Natural killer cell treated with Interleukin-12 subunit alpha and Interleukin-12 subunit beta and Interleukin-15 and Interleukin-18, amount 100 ng/mL, for 72 hours (primary cell): Measurements from ENCODE around the gene SCG3. TPM values are rescaled to one million over a fixed set of nuclear protein-coding genes. Genes with fewer than 3 reads are reported as not detected.

ENCODE experiments used
- ATAC-seq, 2 donors: fragments of 150-1000 bp; cut with Tn5 transposase in 1 of 2; sonication (Bioruptor Pico), chemical (Tn5 transposase) in 1 of 2; 2 replicates each; pipeline ENCODE4 v1.10.0; 2021
- DNase-seq: peaks from one replicate; pipeline ENCODE4 v3.0.0; 2022; ENCODE audit warnings: low spot score
- H3K27ac Mint-ChIP-seq, 2 donors: 1 replicate in 1 of 2; 2 replicates in 1 of 2; pipeline ENCODE4 v1.8.0; 2022; ENCODE audit warnings: mixed read lengths in 2 of 2, mild to moderate bottlenecking in 1 of 2, moderate library complexity in 1 of 2
- H3K27me3 Mint-ChIP-seq, 2 donors: 1 replicate in 1 of 2; 2 replicates in 1 of 2; pipeline ENCODE4 v1.8.0; 2022; ENCODE audit warnings: mixed read lengths in 2 of 2
- H3K36me3 Mint-ChIP-seq: one replicate; pipeline ENCODE4 v1.8.0; 2022; ENCODE audit warnings: mixed read lengths
- H3K4me1 Mint-ChIP-seq, 2 donors: 1 replicate in 1 of 2; 2 replicates in 1 of 2; pipeline ENCODE4 v1.8.0; 2022; ENCODE audit warnings: low read depth in 2 of 2, mixed read lengths in 2 of 2, mild to moderate bottlenecking in 1 of 2
- H3K4me3 Mint-ChIP-seq: one replicate; pipeline ENCODE4 v1.8.0; 2022; ENCODE audit warnings: mixed read lengths
- H3K9me3 Mint-ChIP-seq: 2 replicates; pipeline ENCODE4 v1.8.0; 2022; ENCODE audit warnings: mixed read lengths
- total RNA-seq, 2 donors: library from RNA; stranded (reverse); gene quantifications; one replicate each; pipeline ENCODE4 v1.2.3, GENCODE V29; 2022

Gene SCG3
- total RNA-seq, 2 donors from 2014 or later, result not detected

DNA sequence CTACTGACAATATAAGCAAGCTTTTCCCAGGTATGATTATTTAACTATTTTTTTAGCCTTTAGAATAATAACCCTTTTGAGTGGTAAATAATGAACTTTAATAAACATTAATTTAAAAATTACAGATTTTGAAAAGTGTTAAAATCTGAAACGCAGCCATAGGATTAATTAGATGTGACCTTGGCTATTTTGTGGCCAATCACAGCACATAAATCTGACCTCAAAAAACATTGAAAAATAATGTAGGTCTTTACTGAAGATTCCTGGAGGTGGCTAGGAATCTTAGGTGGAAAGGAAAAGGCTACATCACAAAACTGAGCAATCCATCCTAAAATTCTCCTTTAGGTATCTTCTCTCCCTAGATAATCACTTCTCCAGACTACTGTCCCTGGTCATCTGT, 18.1 kb downstream of the SCG3 start:
- H3K36me3 Mint-ChIP-seq, result no peaks in the 10 kb centered on the region
- H3K9me3 Mint-ChIP-seq, result no peaks in the 10 kb centered on the region
- no peak overlapping the region for H3K27ac Mint-ChIP-seq
- no peak overlapping the region for H3K4me3 Mint-ChIP-seq
- DNase-seq, result no peak
- peaks cover 12 to 22% of the 10 kb centered on the region in 2 donors for H3K27me3 Mint-ChIP-seq
- H3K4me1 Mint-ChIP-seq, result no peaks in the 10 kb centered on the region
- no peak for ATAC-seq

DNA sequence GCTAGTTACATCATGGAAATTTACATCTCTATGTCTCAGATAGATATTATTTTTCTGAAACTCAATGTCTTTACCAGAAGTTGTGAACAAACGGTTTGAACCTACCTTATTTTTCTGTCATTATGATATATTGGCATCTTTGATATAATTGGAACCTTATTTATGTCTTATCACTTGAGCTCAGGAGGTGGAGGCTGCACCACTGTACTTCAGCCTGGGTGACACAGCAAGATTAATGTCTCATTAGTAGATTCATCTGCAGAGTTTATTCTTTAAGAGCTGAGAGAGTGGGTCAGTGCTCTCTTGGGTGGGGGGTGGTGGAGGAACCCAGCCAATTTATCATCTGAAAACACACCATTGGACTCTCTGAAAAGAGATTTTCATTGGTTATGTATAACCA, 21.4 kb downstream of the SCG3 start:
- no peak overlapping the region for H3K27ac Mint-ChIP-seq
- H3K27me3 Mint-ChIP-seq, result peaks cover 16 to 26% of the 10 kb centered on the region in 2 donors
- H3K4me3 Mint-ChIP-seq, result no peak overlapping the region
- no peaks in the 10 kb centered on the region for H3K36me3 Mint-ChIP-seq
- ATAC-seq (no peak), DNase-seq (no peak)
- no peaks in the 10 kb centered on the region for H3K4me1 Mint-ChIP-seq
- no peaks in the 10 kb centered on the region for H3K9me3 Mint-ChIP-seq

DNA sequence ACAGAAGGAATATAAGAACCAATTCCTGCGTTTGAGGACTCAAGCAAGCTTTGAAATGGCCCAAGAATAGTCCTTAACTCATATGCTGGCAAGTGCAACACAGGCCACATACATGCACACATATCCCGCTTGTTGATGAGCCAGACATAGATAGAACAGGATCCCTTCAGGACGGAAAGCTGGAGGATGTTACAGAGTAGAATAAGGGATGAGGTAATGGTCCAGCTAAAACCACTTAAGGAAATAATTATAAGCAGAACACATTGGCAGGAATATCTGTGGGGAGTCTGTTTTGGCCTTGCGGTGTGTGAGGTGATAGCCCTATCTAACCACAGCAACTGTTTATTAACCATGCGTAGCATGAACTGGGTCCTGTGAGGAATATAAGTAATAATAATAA, 25.0 kb downstream of the SCG3 start:
- ATAC-seq (no peak), DNase-seq (no peak)
- Mint-ChIP-seq H3K9me3 (no peaks in the 10 kb centered on the region), H3K36me3 (no peaks in the 10 kb centered on the region), H3K4me1 (no peaks in the 10 kb centered on the region), H3K4me3 (no peak overlapping the region), H3K27me3 (peaks cover 7 to 9% of the 10 kb centered on the region in 2 donors), H3K27ac (no peak overlapping the region)

DNA sequence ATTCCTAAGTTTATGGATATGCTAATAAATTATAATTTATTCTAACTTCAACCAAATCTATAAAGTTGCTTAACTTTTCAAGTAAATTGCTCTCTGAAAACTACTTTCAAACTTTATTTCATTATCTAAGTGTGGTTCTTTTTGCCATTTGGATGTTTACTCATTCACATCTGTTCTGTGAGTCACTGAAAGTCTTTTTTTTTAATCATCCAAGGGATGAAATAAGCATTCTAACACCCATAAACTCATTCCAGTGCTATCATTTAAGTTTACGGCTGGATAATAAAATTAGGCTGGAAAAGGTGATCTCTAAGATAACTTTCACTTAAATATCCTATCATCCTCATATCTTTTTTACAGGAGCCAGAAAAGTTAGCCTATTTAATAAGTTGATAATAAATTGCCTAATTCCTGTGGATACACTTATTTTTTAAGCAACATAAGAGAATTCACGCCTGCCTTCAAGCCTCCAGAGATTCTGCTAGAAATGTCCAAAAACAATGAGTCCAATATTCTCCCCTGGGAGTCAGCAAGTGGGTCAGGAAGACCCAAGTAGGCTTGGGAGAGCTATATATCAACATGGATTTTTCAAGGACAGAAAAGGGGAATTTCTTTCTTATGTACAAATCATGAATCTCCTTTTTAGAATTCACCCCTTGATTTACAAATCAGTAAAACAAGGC, 25.8 kb downstream of the SCG3 start:
- H3K9me3 Mint-ChIP-seq, result no peaks in the 10 kb centered on the region
- no peak for DNase-seq
- H3K27ac Mint-ChIP-seq, result no peak overlapping the region
- H3K27me3 Mint-ChIP-seq, result peaks cover 7 to 8% of the 10 kb centered on the region in 2 donors
- no peaks in the 10 kb centered on the region for H3K4me1 Mint-ChIP-seq
- H3K4me3 Mint-ChIP-seq, result no peak overlapping the region
- no peak for ATAC-seq
- no peaks in the 10 kb centered on the region for H3K36me3 Mint-ChIP-seq

DNA sequence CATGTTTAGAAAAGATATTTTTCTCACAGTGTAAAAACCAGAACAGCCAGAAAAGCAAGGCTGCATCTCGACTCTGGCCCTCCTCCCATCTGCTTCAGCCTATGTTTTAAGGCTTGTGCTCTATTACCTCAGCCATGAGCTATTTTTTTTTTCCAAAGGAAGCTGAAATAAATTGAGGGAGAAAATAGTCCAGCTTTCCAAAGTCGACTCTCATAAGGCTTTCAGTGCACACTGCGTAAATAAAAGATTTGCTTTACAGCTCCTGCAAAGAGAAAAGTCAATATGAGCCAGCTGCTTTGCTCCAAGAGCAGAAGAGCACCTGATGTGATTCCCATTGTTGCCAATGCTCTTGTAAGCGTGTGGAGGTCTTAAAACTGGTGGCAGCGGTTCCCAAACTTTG, 26.7 kb downstream of the SCG3 start:
- Mint-ChIP-seq H3K4me1 (no peaks in the 10 kb centered on the region), H3K4me3 (no peak overlapping the region), H3K27me3 (peaks cover 7 to 8% of the 10 kb centered on the region in 2 donors), H3K36me3 (no peaks in the 10 kb centered on the region), H3K27ac (no peak overlapping the region), H3K9me3 (no peaks in the 10 kb centered on the region)
- ATAC-seq, result no peak
- no peak for DNase-seq

DNA sequence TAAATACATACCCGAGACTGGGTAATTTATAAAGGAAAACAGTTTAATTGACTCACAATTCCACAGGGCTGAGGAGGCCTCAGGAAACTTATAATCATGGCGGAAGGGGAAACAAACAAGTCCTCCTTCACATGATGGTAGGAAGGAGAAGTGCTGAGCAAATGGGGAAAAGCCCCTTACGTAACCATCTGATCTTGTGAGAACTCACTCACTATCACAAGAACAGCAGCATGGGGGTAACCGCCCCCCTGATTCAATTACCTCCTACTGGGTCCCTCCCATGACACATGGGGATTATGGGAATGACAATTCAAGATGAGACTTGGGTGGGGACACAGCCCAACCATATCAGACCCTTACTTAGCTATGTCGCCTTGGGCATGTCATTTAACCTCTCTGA, 27.7 kb downstream of the SCG3 start:
- ATAC-seq, result no peak
- Mint-ChIP-seq H3K4me3 (no peak overlapping the region), H3K9me3 (no peaks in the 10 kb centered on the region)

DNA sequence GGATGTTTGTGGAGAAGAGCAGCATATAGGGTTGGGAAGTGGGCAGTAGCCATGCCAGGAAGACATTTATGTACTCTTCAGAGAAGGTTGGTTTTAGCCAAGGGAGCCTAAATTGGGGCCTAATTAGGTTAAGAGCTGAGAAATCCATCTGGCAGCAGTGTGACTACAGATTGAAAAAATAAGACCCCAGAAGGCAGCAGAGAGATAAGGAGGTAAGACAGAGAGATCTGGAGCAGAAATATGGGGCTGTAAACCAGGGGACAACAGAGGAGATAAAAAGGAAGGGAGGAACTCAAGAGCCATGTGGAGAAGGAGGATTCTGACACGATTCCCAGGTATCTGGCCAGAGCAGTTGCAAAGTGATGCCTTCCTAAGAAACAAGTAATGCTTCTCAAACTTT, 32.9 kb downstream of the SCG3 start:
- no peaks in the 10 kb centered on the region for H3K9me3 Mint-ChIP-seq
- H3K27ac Mint-ChIP-seq, result no peak overlapping the region
- no peaks in the 10 kb centered on the region for H3K4me1 Mint-ChIP-seq
- DNase-seq (no peak), ATAC-seq (no peak)
- no peak overlapping the region for H3K4me3 Mint-ChIP-seq
- H3K27me3 Mint-ChIP-seq, result no peaks in the 10 kb centered on the region
- H3K36me3 Mint-ChIP-seq, result no peaks in the 10 kb centered on the region

More for the DNA sequence above, 27.7 kb downstream of the SCG3 start:
- Mint-ChIP-seq H3K27ac (no peak overlapping the region), H3K27me3 (peaks cover 5 to 7% of the 10 kb centered on the region in 2 donors), H3K36me3 (no peaks in the 10 kb centered on the region), H3K4me1 (no peaks in the 10 kb centered on the region)
- DNase-seq, result no peak

DNA sequence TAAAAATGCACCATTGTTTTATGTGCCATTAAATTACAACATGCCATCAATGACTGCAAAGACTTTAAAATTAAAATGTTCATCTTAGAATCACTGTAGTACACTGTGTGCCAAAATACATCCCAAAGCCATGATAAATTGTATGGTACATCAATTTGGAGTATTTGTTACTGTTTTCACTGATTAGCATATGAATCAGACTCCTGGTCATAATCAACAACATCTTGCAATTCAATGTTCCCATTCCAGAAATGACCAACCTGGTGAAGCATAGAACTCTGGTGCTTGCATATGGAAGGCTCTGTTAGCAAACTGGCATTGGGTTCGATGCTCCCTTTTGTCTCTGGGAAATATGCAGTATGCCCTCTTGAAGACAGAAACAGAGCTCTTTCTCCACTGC, 33.6 kb downstream of the SCG3 start:
- H3K36me3 Mint-ChIP-seq, result no peaks in the 10 kb centered on the region
- DNase-seq (no peak), ATAC-seq (no peak)
- no peak overlapping the region for H3K4me3 Mint-ChIP-seq
- no peaks in the 10 kb centered on the region for H3K27me3 Mint-ChIP-seq
- H3K27ac Mint-ChIP-seq, result no peak overlapping the region
- no peaks in the 10 kb centered on the region for H3K9me3 Mint-ChIP-seq
- no peaks in the 10 kb centered on the region for H3K4me1 Mint-ChIP-seq

DNA sequence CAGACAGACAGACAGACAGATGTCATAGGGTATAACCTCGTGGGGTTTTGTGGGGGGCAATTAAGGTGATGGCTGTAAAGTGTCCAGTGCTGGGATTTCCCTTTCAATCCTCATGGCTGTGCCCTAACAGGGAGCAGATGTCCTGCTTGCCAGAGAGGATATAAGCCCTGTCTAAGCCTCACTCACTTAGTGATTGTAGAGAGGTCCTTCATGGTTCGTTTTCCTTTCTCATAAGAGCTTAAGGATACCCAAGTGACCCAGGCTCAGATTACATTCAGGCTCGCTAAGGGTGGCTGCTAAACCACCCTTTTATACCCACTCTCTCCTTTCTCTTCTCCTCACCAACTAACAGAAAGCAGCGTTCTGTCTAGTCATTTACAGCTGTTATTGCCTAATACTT, 36.9 kb downstream of the SCG3 start:
- Mint-ChIP-seq H3K9me3 (no peaks in the 10 kb centered on the region), H3K4me1 (peaks cover 0 to 5% of the 10 kb centered on the region in 2 donors), H3K27me3 (no peaks in the 10 kb centered on the region), H3K4me3 (no peak overlapping the region), H3K27ac (no peak overlapping the region), H3K36me3 (peaks cover 5% of the 10 kb centered on the region)
- ATAC-seq (no peak), DNase-seq (no peak)

DNA sequence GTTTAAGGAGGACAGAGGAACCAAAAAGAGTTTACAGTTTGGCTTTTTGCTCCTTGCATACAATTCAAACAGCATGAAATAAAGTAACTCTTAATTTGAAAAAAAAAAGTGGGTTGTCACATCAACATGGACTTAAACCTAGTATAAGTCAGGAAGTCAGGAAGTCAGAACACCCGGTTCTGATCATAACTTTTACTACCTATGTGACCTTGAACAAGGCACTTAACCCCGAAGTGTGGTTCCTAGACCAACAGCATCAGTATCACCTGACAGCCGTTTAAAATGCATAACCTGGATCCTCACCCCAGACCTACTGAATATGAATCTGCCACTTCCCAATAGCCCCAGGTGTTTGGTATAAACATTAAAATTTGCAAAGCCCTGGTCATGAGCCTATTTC, 37.4 kb downstream of the SCG3 start:
- DNase-seq (no peak), ATAC-seq (no peak)

DNA sequence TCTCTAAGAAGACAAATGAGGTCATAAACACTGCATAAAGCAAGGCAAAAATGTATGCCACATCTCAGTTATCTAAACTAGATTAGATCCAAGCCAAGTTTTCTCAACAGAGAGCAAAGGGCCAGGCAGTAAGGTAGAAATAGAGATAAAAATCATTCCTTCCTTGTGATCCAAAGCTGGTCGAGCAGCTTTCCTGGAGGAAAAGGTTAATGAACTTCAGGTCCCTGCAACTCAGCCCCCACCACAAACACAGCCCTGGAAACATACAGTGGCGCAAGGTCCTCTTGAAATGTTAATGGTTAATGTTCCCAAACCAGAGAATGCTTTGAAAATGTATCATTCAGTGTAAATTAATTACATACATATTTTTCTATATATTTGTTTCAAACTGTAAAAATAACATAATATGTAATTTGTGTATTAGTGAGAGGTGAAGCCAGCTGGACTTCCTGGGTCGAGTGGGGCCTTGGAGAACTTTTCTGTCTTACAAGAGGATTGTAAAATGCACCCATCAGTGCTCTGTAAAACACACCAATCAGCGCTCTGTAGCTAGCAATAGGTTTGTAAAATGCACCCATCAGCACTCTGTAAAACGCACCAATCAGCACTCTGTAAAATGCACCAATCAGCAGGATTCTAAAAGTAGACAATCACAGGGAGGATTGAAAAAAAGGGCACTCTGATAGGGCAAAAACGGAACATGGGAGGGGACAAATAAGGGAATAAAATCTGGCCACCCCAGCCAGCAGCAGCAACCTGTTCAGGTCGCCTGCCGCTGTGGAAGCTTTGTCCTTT, 39.1 kb downstream of the SCG3 start:
- no peak for DNase-seq
- H3K4me3 Mint-ChIP-seq, result no peak overlapping the region
- ATAC-seq, result no peak
- peaks cover 5% of the 10 kb centered on the region for H3K36me3 Mint-ChIP-seq
- no peaks in the 10 kb centered on the region for H3K27me3 Mint-ChIP-seq
- H3K9me3 Mint-ChIP-seq, result no peaks in the 10 kb centered on the region
- no peak overlapping the region for H3K27ac Mint-ChIP-seq
- peaks cover 0 to 14% of the 10 kb centered on the region in 2 donors for H3K4me1 Mint-ChIP-seq

More for the DNA sequence above, 37.4 kb downstream of the SCG3 start:
- H3K4me3 Mint-ChIP-seq, result no peak overlapping the region
- H3K9me3 Mint-ChIP-seq, result no peaks in the 10 kb centered on the region
- H3K36me3 Mint-ChIP-seq, result peaks cover 5% of the 10 kb centered on the region
- H3K27me3 Mint-ChIP-seq, result no peaks in the 10 kb centered on the region
- H3K27ac Mint-ChIP-seq, result no peak overlapping the region
- peaks cover 0 to 5% of the 10 kb centered on the region in 2 donors for H3K4me1 Mint-ChIP-seq

DNA sequence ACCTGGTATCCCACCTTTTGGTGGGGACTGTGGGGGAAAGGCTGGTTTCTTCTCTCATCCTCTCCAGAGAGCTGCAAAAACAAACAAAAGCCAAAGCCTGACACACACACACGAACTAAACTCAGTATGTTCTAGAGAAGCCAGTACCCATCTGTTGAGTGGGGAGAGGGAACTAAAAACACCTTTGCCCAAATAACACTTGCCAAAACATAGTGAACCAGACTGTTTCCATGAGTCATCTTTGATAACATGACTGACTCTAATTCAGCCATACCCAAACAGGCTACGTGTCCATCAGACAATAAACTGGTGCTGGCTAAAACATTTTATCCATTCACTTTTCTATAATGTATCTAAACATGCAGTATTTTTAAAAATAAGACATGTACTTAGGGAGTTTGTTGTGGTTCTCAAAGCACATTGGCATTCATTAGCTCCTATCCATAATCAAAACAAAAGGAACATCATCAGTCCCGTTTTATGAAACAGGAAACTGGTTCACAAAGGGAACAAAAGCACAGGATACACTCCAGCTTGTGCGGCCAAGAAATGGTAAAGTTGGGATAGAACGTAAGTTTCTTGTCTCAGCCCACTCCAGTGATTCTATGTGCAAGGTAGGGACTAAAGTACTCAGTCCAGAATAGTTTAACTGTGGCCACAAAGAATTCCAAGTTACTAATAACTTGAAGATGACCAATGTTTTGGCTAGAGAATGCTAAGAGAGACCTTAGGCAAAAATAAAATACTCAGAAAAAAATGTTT, 40.1 kb downstream of the SCG3 start:
- H3K4me1 Mint-ChIP-seq, result peaks cover 3 to 17% of the 10 kb centered on the region in 2 donors
- no peak overlapping the region for H3K27ac Mint-ChIP-seq
- no peaks in the 10 kb centered on the region for H3K27me3 Mint-ChIP-seq
- no peaks in the 10 kb centered on the region for H3K9me3 Mint-ChIP-seq
- no peak for DNase-seq
- H3K4me3 Mint-ChIP-seq, result no peak overlapping the region
- H3K36me3 Mint-ChIP-seq, result peaks cover 5% of the 10 kb centered on the region
- ATAC-seq, result no peak

DNA sequence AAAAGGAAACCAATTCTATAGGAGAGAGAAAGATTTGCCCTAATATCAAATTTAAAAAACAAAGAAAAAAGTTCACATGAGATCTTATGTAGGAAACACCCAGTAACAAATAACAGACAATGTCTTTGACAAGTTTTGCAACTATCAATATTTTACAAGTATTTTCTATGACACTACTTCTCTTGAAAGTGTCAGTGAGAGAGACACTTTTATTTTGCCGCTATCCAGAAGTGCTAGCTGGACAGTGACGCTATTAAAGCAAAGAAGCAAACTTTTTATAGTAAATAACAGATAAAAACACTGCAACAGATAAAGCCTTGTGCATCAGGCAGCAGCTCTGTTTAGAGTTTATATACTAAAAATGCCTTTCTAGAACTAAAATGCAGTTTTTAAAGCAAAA, 42.9 kb downstream of the SCG3 start:
- Mint-ChIP-seq H3K4me3 (no peak overlapping the region), H3K27me3 (no peaks in the 10 kb centered on the region), H3K27ac (peak overlapping the region in 1 of 2 donors; percentile 60), H3K4me1 (peaks cover 17 to 31% of the 10 kb centered on the region in 2 donors), H3K9me3 (no peaks in the 10 kb centered on the region), H3K36me3 (peaks cover 5% of the 10 kb centered on the region)
- DNase-seq, result no peak
- no peak for ATAC-seq

DNA sequence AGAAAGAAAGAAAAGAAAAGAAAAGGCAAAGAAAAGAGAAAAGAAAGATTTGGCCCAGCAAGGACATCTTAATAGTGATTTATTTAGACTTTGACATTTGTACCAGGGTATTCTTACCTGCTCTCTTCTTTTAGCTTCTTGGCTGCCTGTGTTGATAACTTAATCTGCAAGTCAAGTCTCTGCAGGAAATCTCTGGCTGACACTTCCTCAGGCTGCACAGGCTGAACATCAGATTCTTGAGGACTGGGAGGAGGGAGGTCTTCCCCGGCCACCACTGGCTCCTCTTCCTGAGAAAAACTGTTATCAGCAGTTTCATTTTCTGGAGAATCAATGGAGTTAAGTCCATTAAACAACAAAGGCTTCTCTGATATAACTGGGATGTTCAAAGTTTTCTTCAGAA, 43.4 kb downstream of the SCG3 start:
- H3K36me3 Mint-ChIP-seq, result peaks cover 5% of the 10 kb centered on the region
- no peak overlapping the region for H3K4me3 Mint-ChIP-seq
- ATAC-seq (no peak), DNase-seq (no peak)
- no peaks in the 10 kb centered on the region for H3K27me3 Mint-ChIP-seq
- no peaks in the 10 kb centered on the region for H3K9me3 Mint-ChIP-seq
- peaks cover 20 to 31% of the 10 kb centered on the region in 2 donors for H3K4me1 Mint-ChIP-seq
- H3K27ac Mint-ChIP-seq, result peak overlapping the region in 1 of 2 donors; percentile 60
